Measurements from ENCODE around the gene CDK1.

DNA sequence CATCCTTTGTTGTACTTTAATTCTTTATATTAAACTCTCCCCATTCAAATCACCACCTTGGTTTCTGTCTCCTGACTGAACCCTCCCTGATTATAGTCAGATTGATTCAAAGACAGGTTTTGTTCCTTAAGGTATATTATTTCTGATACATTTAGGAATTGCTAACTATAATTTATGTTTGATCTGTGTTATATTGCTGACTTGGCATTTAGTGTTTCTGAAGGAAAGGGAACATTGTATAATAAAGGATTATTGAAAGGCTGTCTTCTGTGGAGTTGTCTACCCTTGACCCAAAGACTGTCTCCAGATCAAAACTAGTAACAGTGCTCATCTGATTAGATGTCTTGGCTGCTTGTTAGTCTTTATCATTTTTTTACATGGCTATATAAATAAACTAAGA is 10.3 kb downstream of the CDK1 start:
- TF ChIP-seq, protein P1, sequence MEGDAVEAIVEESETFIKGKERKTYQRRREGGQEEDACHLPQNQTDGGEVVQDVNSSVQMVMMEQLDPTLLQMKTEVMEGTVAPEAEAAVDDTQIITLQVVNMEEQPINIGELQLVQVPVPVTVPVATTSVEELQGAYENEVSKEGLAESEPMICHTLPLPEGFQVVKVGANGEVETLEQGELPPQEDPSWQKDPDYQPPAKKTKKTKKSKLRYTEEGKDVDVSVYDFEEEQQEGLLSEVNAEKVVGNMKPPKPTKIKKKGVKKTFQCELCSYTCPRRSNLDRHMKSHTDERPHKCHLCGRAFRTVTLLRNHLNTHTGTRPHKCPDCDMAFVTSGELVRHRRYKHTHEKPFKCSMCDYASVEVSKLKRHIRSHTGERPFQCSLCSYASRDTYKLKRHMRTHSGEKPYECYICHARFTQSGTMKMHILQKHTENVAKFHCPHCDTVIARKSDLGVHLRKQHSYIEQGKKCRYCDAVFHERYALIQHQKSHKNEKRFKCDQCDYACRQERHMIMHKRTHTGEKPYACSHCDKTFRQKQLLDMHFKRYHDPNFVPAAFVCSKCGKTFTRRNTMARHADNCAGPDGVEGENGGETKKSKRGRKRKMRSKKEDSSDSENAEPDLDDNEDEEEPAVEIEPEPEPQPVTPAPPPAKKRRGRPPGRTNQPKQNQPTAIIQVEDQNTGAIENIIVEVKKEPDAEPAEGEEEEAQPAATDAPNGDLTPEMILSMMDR (IDR thresholded peaks at IDR 0.05; ENCODE audit: insufficient read depth, low read length), result no peak
- TF ChIP-seq GABPA (IDR thresholded peaks at IDR 0.05; ENCODE audit: low read depth), result no peak
- TF ChIP-seq, protein P2, sequence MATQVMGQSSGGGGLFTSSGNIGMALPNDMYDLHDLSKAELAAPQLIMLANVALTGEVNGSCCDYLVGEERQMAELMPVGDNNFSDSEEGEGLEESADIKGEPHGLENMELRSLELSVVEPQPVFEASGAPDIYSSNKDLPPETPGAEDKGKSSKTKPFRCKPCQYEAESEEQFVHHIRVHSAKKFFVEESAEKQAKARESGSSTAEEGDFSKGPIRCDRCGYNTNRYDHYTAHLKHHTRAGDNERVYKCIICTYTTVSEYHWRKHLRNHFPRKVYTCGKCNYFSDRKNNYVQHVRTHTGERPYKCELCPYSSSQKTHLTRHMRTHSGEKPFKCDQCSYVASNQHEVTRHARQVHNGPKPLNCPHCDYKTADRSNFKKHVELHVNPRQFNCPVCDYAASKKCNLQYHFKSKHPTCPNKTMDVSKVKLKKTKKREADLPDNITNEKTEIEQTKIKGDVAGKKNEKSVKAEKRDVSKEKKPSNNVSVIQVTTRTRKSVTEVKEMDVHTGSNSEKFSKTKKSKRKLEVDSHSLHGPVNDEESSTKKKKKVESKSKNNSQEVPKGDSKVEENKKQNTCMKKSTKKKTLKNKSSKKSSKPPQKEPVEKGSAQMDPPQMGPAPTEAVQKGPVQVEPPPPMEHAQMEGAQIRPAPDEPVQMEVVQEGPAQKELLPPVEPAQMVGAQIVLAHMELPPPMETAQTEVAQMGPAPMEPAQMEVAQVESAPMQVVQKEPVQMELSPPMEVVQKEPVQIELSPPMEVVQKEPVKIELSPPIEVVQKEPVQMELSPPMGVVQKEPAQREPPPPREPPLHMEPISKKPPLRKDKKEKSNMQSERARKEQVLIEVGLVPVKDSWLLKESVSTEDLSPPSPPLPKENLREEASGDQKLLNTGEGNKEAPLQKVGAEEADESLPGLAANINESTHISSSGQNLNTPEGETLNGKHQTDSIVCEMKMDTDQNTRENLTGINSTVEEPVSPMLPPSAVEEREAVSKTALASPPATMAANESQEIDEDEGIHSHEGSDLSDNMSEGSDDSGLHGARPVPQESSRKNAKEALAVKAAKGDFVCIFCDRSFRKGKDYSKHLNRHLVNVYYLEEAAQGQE (IDR thresholded peaks at IDR 0.05; ENCODE audit: insufficient replicate concordance, low read depth), result no peak

All from HL-60 (cell line).